SU-DHL-6 (cell line): ENCODE results near the gene NEGR1.

Experiments
- CTCF ChIP-seq: fragments of 200-600 bp; sonication (generic); IDR thresholded peaks from one replicate; pipeline ENCODE4 v1.5.1; 2017; ENCODE audit warnings: antibody characterized with exemption, mild to moderate bottlenecking, low read length, moderate library complexity; ENCODE audit not compliant: insufficient read depth, poor library complexity, severe bottlenecking
- EZH2phosphoT487 ChIP-seq: fragments of 200-600 bp; sonication (generic), shearing (Covaris generic); conservative IDR thresholded peaks from 2 replicates; pipeline ENCODE4 v1.6.1; 2018; ENCODE audit warnings: mild to moderate bottlenecking, antibody characterized with exemption, low read length, moderate library complexity, mixed read lengths

DNA sequence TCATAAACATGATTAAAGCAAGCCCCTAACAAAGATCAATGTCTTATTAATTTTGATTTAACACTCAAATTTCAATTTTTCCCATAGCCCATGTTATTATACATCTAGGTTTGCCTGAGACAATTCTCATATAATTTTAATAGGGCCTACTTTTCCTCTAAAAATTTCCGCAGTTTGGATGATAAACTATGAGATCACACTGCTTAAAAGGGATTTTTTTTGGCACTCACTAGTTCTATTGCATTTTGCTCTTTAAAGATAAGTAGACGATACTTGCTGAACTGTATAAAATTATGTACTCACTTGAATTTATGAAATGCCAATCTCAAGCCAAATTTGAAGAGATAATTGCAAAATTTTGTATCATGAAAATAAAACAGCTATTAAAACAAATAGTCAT is 721.1 kb downstream of the NEGR1 start:
- no peak for TF ChIP-seq CTCF
- no peak for TF ChIP-seq EZH2phosphoT487
